ENCODE data around the gene NPW.

NPW gene

DNA sequence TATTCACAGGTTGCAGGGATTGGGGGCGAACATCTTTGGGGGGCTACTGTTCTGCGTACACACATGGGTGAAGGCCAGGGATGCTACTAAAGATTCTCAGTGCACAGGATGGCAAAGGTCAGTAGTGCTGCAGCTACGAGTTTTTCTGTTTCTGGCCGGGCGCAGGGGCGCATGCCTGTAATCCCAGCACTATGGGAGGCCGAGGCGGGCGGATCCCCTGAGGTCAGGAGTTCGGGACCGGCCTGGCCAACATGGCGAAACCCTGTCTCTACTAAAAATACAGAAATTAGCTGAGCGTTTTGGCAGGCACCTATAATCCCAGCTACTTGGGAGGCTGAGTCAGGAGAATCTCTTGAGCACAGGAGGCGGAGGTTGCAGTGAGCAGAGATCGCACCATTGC lies 6.1 kb upstream of the NPW start:
- in situ Hi-C loops (cut with HindIII; ENCODE audit: low pct_ligation_motif_present, low pct_unique_long_range_greater_than_20kb, low sequenced_read_pairs) = no loop called here
- DNase-seq = no peak

DNA sequence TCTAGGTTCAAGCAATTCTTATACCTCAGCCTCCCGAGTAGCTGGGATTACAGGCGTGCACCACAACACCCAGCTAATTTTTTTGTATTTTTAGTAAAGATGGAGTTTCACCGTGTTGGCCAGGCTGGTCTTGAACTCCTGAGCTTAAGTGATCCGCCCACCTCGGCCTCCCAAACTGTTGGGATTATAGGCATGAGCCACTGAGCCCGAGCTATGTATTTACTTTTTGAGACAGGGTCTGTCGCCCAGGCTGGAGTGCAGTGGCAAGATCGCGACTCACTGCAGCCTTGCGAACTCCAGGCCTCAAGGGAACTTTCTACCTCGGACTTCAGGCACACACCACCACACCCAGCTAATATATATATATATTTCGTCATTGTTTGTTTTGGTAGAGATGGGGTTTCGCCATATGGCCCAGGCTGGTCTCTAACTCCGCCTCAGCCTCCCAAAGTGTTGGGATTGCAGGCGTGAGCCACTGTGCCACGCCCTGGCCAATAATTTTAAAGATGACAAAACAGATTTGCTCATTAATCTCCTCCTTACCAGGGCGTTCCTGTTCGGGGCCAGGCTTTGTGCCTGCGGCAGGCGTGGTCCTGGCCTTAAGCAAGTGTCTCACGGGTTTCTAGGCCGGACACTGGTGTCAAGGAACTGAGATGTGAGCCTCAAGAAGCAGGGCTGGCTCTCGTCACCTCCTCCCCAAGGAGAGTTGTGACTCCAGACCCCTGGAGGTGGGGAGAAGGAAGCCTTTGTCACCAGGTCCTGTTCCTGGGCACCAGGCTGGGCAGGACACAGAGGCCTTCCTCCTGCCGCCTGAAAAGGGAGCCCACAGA lies 4.3 kb upstream of the NPW start:
- DNase-seq = no peak
- in situ Hi-C loops (cut with HindIII; ENCODE audit: low pct_ligation_motif_present, low pct_unique_long_range_greater_than_20kb, low sequenced_read_pairs) = no loop called here

DNA sequence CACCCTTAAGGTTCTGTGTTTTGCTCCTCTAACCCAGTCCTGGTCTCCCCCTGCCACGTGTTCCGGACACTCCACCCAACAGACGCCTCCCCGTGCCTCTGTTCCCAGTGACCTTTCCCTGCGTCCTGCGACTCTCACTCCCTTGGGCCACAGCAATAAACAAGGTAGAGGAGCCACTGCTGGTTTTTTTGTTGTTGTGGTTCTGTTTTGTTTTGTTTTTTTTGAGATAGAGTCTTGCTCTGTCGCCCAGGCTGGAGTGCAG lies 3.7 kb upstream of the NPW start:
- in situ Hi-C loops (cut with HindIII; ENCODE audit: low pct_ligation_motif_present, low pct_unique_long_range_greater_than_20kb, low sequenced_read_pairs) = no loop called here
- no peak for DNase-seq

DNA sequence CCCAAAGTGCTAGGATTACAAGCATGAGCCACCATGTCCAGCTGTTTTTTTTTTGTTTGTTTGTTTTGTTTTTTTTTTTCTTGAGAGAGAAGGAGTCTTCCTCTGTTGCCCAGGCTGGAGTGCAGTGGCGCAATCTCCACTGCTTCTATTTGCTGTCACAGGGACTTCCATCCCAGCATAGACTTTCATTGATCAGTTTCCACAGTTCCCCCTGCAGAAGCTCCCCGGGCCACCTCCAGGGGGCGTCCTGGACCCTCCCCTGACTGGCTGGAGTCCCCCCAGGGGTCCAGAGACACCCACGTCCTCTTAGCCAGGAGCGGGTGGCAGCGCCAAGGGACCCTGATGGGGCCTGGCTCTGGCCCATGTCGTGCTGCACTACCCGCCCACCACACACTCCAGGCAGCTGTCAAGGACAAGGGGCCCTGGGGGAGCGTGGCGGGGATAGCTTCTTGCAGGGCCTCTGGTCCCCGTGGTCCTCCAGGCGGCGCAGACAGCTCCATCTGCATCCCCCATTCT lies 3.1 kb upstream of the NPW start:
- in situ Hi-C loops (cut with HindIII; ENCODE audit: low pct_ligation_motif_present, low pct_unique_long_range_greater_than_20kb, low sequenced_read_pairs) = no loop called here
- DNase-seq = no peak

DNA sequence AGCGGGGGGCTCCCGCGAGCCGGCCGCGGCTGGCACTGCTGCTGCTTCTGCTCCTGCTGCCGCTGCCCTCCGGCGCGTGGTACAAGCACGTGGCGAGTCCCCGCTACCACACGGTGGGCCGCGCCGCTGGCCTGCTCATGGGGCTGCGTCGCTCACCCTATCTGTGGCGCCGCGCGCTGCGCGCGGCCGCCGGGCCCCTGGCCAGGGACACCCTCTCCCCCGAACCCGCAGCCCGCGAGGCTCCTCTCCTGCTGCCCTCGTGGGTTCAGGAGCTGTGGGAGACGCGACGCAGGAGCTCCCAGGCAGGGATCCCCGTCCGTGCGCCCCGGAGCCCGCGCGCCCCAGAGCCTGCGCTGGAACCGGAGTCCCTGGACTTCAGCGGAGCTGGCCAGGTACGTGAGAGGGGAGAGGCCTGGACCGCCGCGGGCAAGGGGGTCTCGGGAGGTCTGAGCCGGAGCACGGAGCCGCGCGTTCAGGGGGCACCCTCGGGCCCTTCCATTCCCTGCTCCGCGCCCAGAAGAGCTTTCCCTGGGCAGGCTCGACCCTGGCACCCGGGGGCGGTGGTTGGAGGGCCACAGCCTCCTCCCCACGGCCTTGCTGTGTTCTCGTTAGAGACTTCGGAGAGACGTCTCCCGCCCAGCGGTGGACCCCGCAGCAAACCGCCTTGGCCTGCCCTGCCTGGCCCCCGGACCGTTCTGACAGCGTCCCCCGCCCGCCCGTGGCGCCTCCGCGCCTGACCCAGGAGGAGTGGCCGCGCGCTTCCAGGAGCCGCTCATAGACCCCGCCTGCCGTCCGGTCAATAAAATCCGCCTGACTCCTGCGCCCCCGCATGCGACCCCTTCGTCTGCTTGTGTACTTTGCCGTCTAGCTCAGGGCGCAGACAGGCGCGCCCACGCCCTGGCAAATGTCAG lies 591 bp downstream of the NPW start:
- in situ Hi-C loops (cut with HindIII; ENCODE audit: low pct_ligation_motif_present, low pct_unique_long_range_greater_than_20kb, low sequenced_read_pairs) = no loop called here
- DNase-seq = no peak

DNA sequence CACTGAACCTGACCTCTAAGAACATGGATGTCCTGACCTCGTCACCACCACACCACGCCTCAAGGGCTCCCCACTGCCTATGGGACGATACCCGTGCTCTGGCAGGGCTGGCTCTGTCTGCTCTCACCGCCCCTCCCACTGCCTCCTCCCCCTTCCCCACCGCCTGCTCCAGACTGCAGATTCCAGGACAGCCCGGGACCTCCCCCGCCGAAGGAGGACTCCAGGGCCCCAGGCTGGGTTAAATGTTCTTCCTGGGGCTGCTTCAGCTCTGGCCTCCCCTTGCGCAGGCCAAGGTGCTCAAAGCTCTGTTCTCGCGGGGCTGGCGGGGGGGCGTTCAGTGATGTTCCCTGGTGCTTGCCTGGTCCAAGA lies 3.1 kb downstream of the NPW start:
- DNase-seq = peak; percentile 79
- in situ Hi-C loops (cut with HindIII; ENCODE audit: low pct_ligation_motif_present, low pct_unique_long_range_greater_than_20kb, low sequenced_read_pairs) = no loop called here

DNA sequence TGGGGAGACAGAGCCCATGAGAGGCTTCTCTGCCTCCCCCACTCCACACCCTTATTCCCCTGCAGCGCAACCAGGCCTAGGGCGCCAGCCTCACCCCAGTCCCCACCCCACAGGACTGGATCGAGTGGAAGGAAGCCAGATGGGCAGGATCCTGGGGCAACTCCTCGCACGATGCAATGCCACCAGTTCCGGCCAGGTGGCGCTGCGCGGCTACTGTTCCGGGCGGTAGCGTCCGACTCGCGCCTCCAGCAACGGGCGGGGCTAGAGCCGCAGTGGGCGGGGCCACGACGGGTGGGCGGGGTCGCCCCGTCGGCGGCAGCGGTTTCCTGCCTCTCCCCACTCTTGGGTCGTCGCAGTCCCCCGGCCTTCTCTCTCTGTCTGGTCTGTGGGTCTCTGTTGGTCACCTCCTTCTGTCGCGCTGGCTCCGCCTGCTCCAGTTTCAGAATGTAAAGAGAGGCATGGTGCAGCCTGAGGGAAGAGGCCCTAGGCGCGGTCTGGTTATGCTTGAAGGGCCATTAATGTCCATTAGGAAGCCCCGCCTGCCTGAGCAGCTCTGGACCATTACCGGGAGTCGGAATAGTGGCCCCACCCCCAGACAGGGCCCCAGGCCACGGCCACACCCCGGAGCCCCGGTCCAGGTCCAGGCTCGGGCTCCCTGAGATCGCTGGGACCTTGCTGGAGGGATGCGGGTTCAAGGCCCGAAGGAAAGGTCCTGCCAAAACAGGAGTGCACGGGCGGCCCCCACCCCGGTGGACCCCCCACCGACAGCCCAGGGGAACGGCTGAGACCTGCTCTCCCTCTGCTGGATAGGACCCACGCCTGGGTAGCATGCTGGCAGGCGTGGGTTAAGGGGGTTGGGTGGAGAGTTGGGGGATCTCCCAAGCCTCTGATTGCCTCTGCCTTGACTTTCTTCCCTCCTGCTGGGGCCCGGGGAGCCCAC lies 3.8 kb downstream of the NPW start:
- peak; percentile 90 for DNase-seq
- in situ Hi-C loops (cut with HindIII; ENCODE audit: low pct_ligation_motif_present, low pct_unique_long_range_greater_than_20kb, low sequenced_read_pairs) = no loop called here

DNA sequence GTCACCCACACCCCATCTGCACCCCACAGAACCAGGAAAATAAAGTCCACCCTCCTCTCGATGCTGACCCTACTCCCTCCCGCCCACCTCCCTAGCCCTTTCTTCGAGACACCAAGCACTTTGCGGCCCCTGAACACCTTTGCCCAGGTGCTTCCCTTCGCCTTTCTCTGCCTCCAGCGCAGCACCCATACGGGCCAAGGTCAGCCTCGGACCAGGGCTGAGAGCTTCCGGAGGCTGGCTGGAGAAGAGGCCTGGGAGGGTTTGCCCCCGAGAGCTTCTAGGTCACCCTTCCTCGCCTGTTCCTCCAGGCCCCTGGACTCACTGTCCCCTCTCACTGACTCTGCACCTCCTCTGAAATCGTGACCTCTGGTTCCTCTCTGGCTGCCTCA lies 4.4 kb downstream of the NPW start:
- in situ Hi-C loops (cut with HindIII; ENCODE audit: low pct_ligation_motif_present, low pct_unique_long_range_greater_than_20kb, low sequenced_read_pairs) = no loop called here
- no peak for DNase-seq

DNA sequence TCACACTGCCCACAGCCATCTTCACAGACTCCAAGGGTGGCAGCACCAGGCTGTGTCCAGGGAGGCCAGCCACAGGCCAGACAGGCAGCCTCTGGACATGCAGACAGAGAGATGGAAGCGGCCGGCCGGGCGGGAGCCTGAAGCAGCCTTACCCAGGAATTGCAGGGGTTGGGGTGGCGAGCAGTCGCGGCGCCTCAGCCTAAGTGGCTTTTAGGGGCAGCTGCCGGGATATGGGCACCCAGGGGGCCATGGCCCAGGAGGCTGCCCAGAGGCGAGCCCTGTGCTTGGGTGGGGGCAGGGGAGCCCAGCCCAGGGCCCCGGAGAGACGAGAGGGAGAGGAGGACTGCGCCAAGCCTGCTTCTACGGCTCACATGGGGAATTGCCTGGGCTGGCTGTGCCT lies 5.7 kb downstream of the NPW start:
- in situ Hi-C loops (cut with HindIII; ENCODE audit: low pct_ligation_motif_present, low pct_unique_long_range_greater_than_20kb, low sequenced_read_pairs) = no loop called here
- DNase-seq = no peak

DNA sequence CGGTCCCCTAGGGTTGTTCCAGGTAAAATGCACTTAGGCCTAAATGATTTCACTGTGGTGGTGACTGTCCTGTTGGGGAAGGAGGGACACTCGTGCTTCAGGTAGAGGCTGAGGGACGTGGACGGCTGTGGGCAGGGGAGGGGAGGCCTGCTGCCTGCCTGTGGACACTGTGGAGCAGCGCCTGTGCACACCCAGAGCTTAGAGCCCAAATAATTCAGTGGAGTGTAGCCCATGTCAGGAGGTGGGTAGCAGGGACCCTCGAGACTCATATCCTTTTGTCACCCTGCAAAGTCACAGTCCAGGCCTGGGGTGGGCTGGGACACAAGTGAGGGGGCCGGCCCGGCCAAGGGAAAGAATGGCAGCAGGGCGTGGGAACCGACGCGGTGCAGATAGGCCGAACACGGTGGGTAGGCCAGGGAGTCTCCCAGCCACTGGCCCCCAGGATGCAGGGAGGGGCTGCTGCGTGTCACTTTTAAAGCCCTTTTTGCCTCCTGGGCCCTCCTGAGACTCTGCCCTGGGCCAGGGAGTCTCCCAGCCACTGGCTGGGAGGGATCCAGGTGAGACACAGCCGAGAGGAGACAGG lies 6.4 kb downstream of the NPW start:
- in situ Hi-C loops (cut with HindIII; ENCODE audit: low pct_ligation_motif_present, low pct_unique_long_range_greater_than_20kb, low sequenced_read_pairs) = no loop called here

DNA sequence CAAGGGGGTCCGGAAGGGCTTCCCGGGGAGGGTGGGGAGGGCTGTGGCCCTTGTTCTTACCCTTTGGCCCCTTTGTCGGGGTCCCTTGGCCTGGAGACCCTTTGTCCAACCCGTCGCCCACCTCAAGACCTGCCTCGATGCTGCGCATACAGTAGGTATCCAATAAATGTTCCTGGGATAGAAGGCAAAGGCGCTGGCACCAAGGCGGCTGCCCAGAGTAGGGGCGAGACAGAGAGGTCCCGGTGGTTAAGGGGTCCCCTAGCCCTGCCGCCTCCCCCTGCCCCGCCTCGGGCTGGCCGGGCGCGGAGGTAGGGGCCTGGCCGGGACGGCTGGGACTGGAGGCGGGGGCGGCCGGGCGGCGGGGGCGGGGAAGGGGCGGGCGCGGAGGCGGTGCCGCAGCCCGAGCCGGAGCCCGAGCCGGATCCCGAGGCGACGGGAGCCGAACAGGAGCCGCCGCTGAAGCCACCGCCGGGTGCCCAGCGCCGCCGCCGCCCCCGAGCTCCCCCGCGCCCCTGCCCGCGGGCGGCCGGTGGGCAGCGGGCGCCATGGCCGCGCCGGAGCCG lies 7.0 kb downstream of the NPW start, which contains the start of gene NHERF2:
NHERF2 (plus strand) TSS at position 442 of the 563 bp plus-strand sequence; CDS start at position 546, 104 bp downstream.
- in situ Hi-C loops (cut with HindIII; ENCODE audit: low pct_ligation_motif_present, low pct_unique_long_range_greater_than_20kb, low sequenced_read_pairs) = no loop called here
- peak; percentile 41 for DNase-seq

More for the DNA sequence above, 6.4 kb downstream of the NPW start:
- DNase-seq = no peak

DNA sequence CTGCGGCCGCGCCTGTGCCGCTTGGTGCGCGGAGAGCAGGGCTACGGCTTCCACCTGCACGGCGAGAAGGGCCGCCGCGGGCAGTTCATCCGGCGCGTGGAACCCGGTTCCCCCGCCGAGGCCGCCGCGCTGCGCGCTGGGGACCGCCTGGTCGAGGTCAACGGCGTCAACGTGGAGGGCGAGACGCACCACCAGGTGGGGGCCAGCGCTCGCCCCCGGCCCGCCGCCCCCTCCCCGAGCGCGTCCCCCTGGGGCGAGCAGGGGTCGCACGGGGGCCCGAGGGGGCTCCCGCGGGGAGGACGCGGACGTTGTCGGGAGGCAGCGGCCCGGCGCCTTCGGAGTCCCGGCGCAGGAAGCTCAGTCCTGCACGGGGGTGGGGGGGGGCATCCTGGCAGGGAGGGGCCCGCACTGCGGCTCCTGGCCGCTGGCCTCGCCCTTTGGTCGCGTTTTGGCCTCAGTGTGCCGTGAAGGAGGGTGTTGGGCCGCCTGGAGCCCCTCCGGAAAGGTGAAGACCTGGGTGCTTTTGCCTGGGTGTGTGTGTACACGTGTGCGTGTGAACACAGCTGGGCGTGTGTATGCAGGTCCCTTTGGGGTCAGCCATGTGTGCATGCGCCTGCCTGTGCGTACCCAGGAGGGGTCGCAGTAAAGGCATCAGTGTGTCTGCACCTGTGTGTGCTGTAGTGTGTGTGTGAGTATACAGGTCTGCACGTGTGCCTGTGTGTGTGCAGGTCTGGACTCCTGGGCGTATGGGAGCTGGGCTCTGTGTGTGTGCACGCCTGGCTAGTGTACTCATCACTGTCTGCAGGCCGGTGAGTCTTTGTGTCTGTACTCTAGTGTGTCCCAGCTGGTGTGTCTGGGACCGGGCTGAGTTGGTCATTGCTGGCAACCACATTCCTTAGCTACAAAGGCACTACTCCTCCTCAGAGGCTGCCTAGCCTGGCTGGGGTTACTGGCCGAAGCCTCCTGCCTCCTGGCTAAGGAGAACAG lies 7.7 kb downstream of the NPW start:
- DNase-seq = no peak
- in situ Hi-C loops (cut with HindIII; ENCODE audit: low pct_ligation_motif_present, low pct_unique_long_range_greater_than_20kb, low sequenced_read_pairs) = no loop called here

DNA sequence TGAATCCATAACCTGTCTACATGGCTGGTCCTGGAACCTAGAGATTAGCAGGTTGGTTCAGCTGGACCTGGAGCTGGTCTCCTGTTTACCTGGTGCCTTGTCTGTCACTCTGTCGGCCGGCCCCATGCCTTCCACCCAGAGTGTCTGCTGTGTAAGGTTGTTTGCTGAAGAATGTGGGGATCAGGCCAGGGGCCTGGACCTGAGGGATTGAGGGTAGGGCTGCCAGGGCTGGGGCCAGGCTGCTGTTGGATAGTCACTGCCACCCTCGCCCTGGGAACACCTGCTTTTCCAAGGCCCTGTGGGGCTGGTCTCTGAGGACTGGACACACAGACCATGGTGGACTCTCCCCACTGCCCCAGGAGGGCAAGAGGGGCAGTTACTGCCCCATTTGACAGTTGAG lies 8.6 kb downstream of the NPW start:
- in situ Hi-C loops (cut with HindIII; ENCODE audit: low pct_ligation_motif_present, low pct_unique_long_range_greater_than_20kb, low sequenced_read_pairs) = no loop called here
- DNase-seq = no peak

DNA sequence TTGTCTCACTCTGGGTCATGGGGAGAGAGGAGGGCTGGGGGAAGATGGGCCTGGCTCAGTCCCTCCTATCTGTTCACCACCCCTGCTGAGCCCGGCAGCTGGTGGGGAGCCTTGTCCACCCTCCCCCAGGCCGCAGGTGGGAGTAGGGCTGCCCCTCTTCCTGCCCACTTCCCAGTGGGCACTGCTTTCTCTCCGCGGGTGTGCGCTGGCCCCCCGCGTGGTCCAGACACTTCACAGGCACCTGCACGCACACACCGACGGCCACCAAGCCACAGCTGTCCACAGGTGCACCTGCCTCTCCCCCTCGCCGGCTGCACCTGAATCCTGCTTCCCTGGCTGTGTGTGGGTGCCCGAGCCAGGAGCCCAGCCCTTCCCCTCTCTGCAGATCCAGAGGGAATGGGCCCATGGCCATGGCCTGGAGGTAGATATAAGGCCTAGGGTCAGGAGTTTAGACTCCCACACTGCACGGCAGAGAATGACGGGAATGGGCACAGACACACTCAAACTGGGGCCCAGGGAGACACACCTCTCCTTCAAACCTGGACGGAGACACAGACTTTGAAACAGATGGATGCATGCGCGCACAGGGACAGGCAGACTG lies 9.1 kb downstream of the NPW start:
- no peak for DNase-seq
- in situ Hi-C loops (cut with HindIII; ENCODE audit: low pct_ligation_motif_present, low pct_unique_long_range_greater_than_20kb, low sequenced_read_pairs) = no loop called here

DNA sequence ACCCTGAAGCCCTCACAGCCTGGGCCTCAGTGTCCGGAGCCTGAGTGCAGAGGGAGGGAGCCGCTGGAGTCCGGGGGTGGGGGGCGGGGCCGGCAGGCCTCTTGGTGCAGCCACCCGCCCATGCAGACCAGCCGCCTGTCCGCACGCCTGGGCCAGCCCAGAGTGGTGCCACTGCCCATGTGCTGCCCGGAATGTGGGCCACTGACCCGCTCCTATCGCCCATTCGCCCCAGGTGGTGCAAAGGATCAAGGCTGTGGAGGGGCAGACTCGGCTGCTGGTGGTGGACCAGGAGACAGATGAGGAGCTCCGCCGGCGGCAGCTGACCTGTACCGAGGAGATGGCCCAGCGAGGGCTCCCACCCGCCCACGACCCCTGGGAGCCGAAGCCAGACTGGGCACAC lies 9.8 kb downstream of the NPW start:
- DNase-seq = no peak
- in situ Hi-C loops (cut with HindIII; ENCODE audit: low pct_ligation_motif_present, low pct_unique_long_range_greater_than_20kb, low sequenced_read_pairs) = no loop called here

DNA sequence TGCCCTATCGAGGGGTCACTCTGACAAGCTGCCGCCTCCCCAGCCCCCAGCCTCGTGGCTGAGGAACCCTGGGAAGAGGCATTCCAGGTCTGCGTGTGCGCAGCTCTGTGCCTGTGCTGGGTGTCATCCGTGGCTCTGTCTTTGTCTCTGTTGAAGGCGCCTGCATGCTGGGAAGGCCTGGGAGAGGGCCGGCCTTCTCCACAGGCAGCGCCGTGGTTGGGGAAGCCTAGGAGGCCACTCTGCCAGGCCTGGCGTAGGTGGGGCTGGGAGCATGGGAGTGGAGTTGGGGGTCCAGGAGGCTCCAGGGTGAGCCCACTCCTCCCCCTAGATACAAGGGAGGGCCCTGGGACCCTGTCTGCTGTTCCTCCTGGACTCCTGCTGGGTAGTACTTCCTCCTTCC lies 10.5 kb downstream of the NPW start:
- in situ Hi-C loops (cut with HindIII; ENCODE audit: low pct_ligation_motif_present, low pct_unique_long_range_greater_than_20kb, low sequenced_read_pairs) = loop anchor here (10.0 kb wide), 1 partner anchor 135 kb away; no protein-coding TSS in a partner anchor
- DNase-seq = no peak
